Ramos (cell line): ENCODE data around the gene CNIH3.

Source experiments
- in situ Hi-C: fragments of 300-500 bp; cut with MboI; formaldehyde crosslinking; loops from one replicate; pipeline ENCODE4 v1.14.3; 2022; ENCODE audit warnings: low sequenced_read_pairs; ENCODE audit not compliant: unreplicated experiment

Gene CNIH3

GRCh38 chr1:224762701-224763100 lies 146.6 kb downstream of the CNIH3 start:
- in situ Hi-C loops = no loop called here

- in situ Hi-C loops = no loop called here
Observed at GRCh38 chr1:224763126-224763775, 147.1 kb downstream of the CNIH3 start.

GRCh38 chr1:224766266-224766665 lies 150.1 kb downstream of the CNIH3 start:
- in situ Hi-C loops = no loop called here

GRCh38 chr1:224767031-224767430 lies 150.9 kb downstream of the CNIH3 start:
- in situ Hi-C loops = no loop called here

- in situ Hi-C loops = no loop called here
Observed at GRCh38 chr1:224767676-224768075, 151.6 kb downstream of the CNIH3 start.

- in situ Hi-C loops = no loop called here
Observed at GRCh38 chr1:224768971-224769370, 152.9 kb downstream of the CNIH3 start.

GRCh38 chr1:224769452-224770335 lies 153.6 kb downstream of the CNIH3 start:
- in situ Hi-C loops = no loop called here

GRCh38 chr1:224770336-224770693 lies 154.2 kb downstream of the CNIH3 start:
- in situ Hi-C loops = no loop called here

- in situ Hi-C loops = no loop called here
Observed at GRCh38 chr1:224773646-224774045, 157.5 kb downstream of the CNIH3 start.

GRCh38 chr1:224774378-224774777 lies 158.3 kb downstream of the CNIH3 start:
- in situ Hi-C loops = no loop called here

- in situ Hi-C loops = no loop called here
Observed at GRCh38 chr1:224777180-224777579, 161.1 kb downstream of the CNIH3 start.

GRCh38 chr1:224779536-224779935 lies 163.4 kb downstream of the CNIH3 start:
- in situ Hi-C loops = no loop called here

GRCh38 chr1:224780736-224781135 lies 164.6 kb downstream of the CNIH3 start:
- in situ Hi-C loops = no loop called here

- in situ Hi-C loops = no loop called here
Observed at GRCh38 chr1:224781800-224782199, 165.7 kb downstream of the CNIH3 start.

GRCh38 chr1:224782281-224783000 lies 166.3 kb downstream of the CNIH3 start:
- in situ Hi-C loops = no loop called here

GRCh38 chr1:224783006-224783651 lies 167.0 kb downstream of the CNIH3 start:
- in situ Hi-C loops = no loop called here

GRCh38 chr1:224784265-224785039 lies 168.3 kb downstream of the CNIH3 start:
- in situ Hi-C loops = no loop called here

GRCh38 chr1:224785040-224785328 lies 168.9 kb downstream of the CNIH3 start:
- in situ Hi-C loops = no loop called here

GRCh38 chr1:224785622-224786021 lies 169.5 kb downstream of the CNIH3 start:
- in situ Hi-C loops = no loop called here
